ENCODE data around the gene CXCR5. TPM values are rescaled to one million over a fixed set of nuclear protein-coding genes. Genes with fewer than 3 reads are reported as not detected.
A peak's percentile ranks its signal among the peaks of the same experiment; 100 is the strongest.

CXCR5 gene
- total RNA-seq, 1 donor, result not detected

DNA sequence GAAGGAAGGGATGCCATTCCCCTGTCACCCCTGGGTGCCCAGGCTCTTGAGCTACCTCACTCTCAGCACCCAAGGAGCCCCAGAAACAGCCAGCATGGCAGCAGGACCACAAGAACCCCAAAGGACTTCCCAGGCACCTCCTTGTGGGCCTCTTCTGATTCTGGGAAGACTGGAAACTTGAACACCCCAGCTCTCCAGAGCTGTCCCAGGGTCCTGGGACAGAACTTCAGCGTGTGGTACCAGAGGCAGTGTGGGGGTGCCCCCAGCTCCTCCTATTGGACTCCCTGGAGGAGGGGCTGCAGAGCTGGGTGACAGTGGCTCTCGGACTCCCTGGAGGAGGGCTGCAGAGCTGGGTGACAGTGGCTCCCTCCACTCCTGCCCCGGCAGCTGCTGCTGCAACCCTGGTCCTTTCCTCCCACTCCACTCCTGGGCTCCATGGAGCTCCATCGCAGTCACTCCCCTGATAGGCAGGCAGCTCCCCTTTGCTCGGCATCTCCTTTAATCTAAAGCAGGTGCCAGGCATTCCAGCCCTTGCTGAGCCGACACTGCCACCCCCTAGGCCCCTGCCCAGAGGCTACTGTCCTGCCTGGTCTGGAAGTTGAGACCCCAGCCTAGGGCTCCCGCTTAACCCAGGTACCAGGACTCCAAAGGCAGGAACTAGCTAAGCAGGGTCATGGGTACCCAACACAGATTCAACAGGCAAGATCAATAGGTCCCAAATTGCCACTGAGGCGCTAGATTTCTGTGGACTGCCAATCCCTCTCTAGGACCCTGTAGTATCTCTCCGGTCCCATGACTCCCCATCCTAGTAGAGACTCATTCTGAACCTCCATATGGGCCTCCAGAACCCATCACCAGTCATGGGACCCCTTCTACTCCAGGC is 39.3 kb downstream of the CXCR5 start:
- H3K4me3 ChIP-seq (ENCODE audit: low read depth, low read length), result peak overlapping the region; percentile 97
- TF ChIP-seq, protein P1, sequence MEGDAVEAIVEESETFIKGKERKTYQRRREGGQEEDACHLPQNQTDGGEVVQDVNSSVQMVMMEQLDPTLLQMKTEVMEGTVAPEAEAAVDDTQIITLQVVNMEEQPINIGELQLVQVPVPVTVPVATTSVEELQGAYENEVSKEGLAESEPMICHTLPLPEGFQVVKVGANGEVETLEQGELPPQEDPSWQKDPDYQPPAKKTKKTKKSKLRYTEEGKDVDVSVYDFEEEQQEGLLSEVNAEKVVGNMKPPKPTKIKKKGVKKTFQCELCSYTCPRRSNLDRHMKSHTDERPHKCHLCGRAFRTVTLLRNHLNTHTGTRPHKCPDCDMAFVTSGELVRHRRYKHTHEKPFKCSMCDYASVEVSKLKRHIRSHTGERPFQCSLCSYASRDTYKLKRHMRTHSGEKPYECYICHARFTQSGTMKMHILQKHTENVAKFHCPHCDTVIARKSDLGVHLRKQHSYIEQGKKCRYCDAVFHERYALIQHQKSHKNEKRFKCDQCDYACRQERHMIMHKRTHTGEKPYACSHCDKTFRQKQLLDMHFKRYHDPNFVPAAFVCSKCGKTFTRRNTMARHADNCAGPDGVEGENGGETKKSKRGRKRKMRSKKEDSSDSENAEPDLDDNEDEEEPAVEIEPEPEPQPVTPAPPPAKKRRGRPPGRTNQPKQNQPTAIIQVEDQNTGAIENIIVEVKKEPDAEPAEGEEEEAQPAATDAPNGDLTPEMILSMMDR (IDR thresholded peaks at IDR 0.05; ENCODE audit: insufficient read depth, low read length), result no peak
- no peak for DNase-seq (ENCODE audit: low read depth)

DNA sequence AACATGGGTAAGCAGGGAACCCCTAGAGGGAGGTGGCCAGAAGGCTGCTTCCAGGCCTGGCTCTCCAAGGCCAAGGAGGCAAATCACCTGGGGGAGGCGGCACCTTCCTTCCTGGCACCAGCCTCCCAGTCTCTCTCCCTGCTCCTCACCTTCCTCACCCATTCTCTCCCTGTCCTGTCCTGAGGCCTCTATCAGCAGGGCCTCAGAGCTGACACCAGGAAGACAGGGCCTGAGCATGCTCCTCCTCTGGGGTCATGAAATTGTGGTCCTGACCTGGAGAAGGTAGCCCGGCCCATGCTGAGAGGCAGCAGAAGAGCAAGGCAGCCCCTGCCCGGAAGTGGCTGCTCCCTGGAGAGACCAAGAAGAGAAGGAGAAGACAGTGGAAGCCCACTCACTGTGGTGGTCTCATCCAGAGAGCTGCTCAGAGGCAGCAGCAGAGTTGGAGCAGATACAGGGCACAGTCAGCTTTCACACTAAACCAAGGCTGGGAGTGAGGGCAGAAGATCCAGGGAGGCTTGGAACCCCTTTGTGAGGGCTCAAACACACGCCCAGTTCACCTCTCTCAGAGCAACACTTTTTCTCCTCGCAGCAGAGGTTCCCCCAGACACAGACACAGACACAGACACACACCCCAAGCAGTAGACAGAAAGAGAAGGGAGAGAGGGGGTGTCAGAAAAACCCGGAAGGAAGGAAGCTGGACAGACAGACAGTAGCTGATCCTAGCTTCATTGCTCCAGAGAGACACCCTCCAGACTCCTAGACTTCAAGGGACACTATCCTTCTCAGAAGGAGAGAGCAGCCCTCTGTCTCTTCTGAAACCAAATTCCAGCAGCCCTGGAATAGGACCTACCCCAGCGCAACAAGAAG is 40.3 kb downstream of the CXCR5 start:
- TF ChIP-seq, protein P1 (IDR thresholded peaks at IDR 0.05; ENCODE audit: insufficient read depth, low read length), result no peak
- DNase-seq (ENCODE audit: low read depth), result no peak
- peak overlapping the region; percentile 97 for H3K4me3 ChIP-seq (ENCODE audit: low read depth, low read length)

DNA sequence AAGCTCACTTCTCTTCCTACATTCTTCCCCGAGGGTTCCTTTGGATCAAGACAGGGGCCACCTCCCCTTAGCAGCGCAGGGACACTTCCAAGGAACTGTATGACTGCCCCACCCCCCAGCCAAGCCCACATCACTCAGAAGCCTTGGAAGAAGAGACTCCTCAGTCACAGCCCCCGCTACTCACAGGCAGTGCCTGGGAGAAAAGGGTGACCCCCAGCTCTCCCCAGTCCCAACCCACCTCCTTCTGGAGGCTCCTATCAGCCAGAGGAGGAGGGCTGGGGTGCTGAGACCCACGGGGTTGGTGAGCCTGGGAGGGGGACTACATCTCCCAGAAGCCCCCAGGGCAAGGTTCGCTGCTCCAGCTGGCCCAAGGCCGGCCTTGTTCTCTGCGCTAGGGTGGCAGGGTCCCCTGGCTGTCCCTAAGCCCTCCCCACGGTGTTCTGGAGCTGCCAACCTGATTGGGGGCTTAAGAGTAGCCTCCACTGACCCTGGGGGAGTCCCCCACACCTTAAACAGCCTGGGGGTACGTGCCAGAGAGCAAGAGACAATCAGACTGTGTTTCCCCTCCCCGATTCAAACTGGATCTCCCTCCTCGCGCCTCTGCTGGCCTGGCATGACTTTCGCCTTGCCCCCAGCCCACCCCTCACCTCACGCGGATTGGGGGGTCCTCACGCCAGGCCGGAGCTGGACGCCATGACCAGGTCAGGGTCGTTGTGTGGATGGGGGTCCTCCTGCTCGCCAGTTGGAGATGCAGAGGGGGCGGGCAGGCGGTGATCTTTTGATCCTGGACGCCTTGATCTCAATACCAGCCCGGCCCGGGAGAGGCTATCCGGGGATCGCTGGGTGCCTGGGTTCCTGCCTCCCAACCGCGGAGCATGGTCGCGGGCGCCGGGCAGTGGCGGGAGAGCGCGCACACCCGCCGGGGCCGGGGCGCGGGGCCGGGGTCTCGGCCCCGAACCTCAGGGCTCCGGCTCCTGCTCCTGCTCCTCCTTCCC is 41.2 kb downstream of the CXCR5 start:
- peak; percentile 39 for DNase-seq (ENCODE audit: low read depth)
- peak overlapping the region; percentile 97 for H3K4me3 ChIP-seq (ENCODE audit: low read depth, low read length)
- TF ChIP-seq, protein P1 (IDR thresholded peaks at IDR 0.05; ENCODE audit: insufficient read depth, low read length), result no peak

DNA sequence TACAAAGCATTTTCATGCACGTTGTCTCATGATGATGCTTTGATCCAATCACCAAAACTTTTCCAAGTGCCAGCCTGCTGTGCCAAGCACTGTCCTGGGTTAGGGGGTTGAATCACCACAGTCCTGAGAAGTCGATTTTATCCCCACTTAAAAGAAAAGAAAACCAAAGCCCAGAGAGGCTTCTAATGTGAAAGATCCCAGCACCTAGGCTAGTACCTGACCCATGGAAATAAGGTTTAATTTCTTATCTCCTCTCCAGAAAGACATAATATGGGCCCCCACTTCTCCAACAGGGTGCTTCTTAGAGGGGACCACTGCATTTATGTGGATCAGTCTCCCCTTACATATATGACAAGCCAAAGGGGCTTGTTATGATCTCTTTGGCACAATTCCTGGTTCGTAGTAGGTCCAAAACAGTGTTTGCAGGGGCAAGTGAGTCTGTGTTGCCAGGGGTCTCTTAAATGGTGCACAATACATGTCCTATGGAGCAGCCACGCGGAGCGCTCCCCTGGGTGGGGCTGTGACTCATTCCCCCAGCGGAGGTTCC is 43.9 kb downstream of the CXCR5 start:
- DNase-seq (ENCODE audit: low read depth), result no peak
- H3K4me3 ChIP-seq (ENCODE audit: low read depth, low read length), result peak overlapping the region; percentile 53

DNA sequence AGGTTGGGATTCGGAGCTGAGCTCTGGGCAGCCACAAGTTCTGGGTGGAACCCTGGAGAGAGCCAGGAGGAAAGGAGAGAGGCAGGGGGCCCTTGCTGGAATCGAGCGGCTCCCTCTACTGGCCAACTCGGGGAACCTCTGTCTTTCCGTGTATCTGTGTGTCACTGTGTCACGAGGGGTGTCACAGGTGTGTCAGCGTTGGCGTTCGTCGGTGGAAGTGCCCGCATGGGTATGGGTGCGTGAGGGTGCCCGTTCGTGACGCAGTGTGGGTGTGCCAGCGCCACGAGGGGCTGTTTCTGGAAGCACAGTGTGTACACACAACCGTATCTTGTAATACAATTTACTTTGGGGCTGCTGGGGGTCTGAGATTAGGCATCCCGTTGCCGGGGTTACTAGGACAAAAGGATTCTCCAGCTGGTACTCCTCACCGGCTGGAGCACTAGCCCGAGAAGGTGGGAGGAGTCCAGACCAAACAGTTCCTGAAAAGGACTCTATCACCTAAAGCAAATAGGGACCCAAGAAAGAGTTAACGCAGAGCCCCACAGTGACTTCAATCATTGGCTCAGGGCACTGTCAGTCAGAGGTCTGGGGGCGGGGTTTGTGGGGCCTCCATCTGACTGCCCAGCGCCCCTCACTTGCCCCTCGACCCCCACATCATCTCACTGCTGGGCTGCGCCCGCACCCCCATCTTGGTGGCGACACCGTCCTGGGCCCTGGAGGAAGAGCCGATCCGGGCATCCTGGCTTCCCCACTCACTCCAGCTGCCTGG is 44.6 kb downstream of the CXCR5 start:
- peak; percentile 96 for DNase-seq (ENCODE audit: low read depth)
- TF ChIP-seq, protein P1 (IDR thresholded peaks at IDR 0.05; ENCODE audit: insufficient read depth, low read length), result peak; percentile 97
- peak overlapping the region; percentile 85 for H3K4me3 ChIP-seq (ENCODE audit: low read depth, low read length)

More for the DNA sequence above, 43.9 kb downstream of the CXCR5 start:
- TF ChIP-seq, protein P1 (IDR thresholded peaks at IDR 0.05; ENCODE audit: insufficient read depth, low read length), result no peak
